Esophagus squamous epithelium (tissue), 5 donors: Measurements from ENCODE around the gene UNC79. TPM values are rescaled to one million over a fixed set of nuclear protein-coding genes. Genes with fewer than 3 reads are reported as not detected.

ENCODE experiments used
- DNase-seq: peaks from one replicate; lab custom pipeline; 2025; lab: John Stamatoyannopoulos, UW
- H3K27ac ChIP-seq, 4 donors: fragments of 200-600 bp; sonication (generic); one replicate each; pipeline ENCODE4 v1.5.1; 2016 to 2019; ENCODE audit warnings: mild to moderate bottlenecking in 1 of 4
- H3K27me3 ChIP-seq, 4 donors: fragments of 200-600 bp; sonication (generic); 1 replicate in 3 of 4; 2 replicates in 1 of 4; pipeline versions ENCODE4 v1.5.1 to v1.6.0; 2017 to 2021; ENCODE audit warnings: antibody characterized with exemption in 1 of 4
- H3K36me3 ChIP-seq, 3 donors: fragments of 200-600 bp; sonication (generic); one replicate each; pipeline ENCODE4 v1.5.1; 2016 to 2019
- H3K4me1 ChIP-seq, 3 donors: fragments of 200-600 bp; sonication (generic); one replicate each; pipeline ENCODE4 v1.5.1; 2017 to 2019
- H3K4me3 ChIP-seq, 4 donors: fragments of 200-600 bp; sonication (generic); 1 replicate in 3 of 4; 2 replicates in 1 of 4; pipeline ENCODE4 v1.5.1; 2016 to 2019; ENCODE audit warnings: mild to moderate bottlenecking in 2 of 4, moderate library complexity in 1 of 4
- H3K9me3 ChIP-seq, 3 donors: fragments of 200-600 bp; sonication (generic); one replicate each; pipeline ENCODE4 v1.5.1; 2016 to 2019
- POLR2A ChIP-seq, 4 donors: fragments of 450-650 bp; IDR thresholded peaks; one replicate each; pipeline ENCODE4 v1.6.1; 2017; ENCODE audit warnings: antibody characterized with exemption in 4 of 4, mild to moderate bottlenecking in 4 of 4, moderate library complexity in 3 of 4
- WGBS, 2 donors: methylation state at CpG; one replicate each; pipeline ENCODE4 v1.1.5; 2018; 5-methylcytosine and 5-hydroxymethylcytosine counted together
- intact Hi-C: fragments of 100-400 bp; cut with DNase I; formaldehyde crosslinking; loops from one replicate; pipeline ENCODE4 v1.15.0; 2022
- total RNA-seq, 4 donors: library from RNA; depleted of rRNA; stranded (reverse); fragments of >200 nt; gene quantifications; one replicate each; pipeline ENCODE4 v1.1.0, GENCODE V29; 2016
- TF ChIP-seq, protein P1 (sequence below), 6 experiments: fragments of 450-650 bp in 4 of 6; fragments of 200-600 bp in 2 of 6; sonication (generic) in 2 of 6; IDR thresholded peaks; one replicate each; pipeline ENCODE4 v1.5.1; 2016 to 2019; ENCODE audit warnings: antibody characterized with exemption in 6 of 6, mild to moderate bottlenecking in 4 of 6, moderate library complexity in 4 of 6
- donor health status: DM: yes; HTN: yes; CAD: no.

The UNC79 gene
- total RNA-seq, 4 donors from 2014 or later: under 0.01 TPM; not detected in 3

DNA sequence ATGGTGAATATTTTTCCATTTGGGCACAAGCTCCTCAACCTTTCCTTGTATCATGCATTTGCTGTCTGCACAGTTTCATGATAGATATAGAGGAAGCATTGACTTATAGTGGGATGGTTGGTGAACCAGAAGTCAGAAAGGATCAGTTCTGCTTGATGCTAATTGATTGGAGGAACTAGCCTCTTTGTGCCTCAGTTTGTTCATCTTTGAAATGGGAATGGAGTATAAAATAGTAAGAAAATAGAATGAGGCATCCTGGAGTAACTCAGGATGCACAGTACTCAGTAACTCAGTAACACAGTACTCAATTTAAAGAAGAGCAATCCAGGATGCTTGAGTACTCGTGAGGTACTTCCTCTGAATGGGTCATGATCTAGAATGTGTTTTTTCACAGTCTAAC, 109.5 kb downstream of the UNC79 start:
- no peak for DNase-seq
- Histone ChIP-seq H3K27ac (no peak overlapping the region), H3K9me3 (no peaks in the 10 kb centered on the region), H3K4me3 (no peak overlapping the region), H3K36me3 (no peaks in the 10 kb centered on the region), H3K4me1 (no peaks in the 10 kb centered on the region), H3K27me3 (no peaks in the 10 kb centered on the region)
- no peak for TF ChIP-seq POLR2A (IDR thresholded peaks at IDR 0.05)
- TF ChIP-seq, protein P1, sequence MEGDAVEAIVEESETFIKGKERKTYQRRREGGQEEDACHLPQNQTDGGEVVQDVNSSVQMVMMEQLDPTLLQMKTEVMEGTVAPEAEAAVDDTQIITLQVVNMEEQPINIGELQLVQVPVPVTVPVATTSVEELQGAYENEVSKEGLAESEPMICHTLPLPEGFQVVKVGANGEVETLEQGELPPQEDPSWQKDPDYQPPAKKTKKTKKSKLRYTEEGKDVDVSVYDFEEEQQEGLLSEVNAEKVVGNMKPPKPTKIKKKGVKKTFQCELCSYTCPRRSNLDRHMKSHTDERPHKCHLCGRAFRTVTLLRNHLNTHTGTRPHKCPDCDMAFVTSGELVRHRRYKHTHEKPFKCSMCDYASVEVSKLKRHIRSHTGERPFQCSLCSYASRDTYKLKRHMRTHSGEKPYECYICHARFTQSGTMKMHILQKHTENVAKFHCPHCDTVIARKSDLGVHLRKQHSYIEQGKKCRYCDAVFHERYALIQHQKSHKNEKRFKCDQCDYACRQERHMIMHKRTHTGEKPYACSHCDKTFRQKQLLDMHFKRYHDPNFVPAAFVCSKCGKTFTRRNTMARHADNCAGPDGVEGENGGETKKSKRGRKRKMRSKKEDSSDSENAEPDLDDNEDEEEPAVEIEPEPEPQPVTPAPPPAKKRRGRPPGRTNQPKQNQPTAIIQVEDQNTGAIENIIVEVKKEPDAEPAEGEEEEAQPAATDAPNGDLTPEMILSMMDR (IDR thresholded peaks at IDR 0.05): no peak
- WGBS, 2 donors: 31 to 39% methylated on average over 1 of the region's 1 CpG
- intact Hi-C loops: no loop called here

GRCh38 chr14:93543766-93544165, 113.0 kb downstream of the UNC79 start:
- Histone ChIP-seq H3K27ac (no peak overlapping the region), H3K36me3 (no peaks in the 10 kb centered on the region), H3K4me1 (no peaks in the 10 kb centered on the region), H3K9me3 (no peaks in the 10 kb centered on the region), H3K4me3 (no peak overlapping the region), H3K27me3 (peaks cover 0 to 3% (median 0%) of the 10 kb centered on the region in 4 donors)
- intact Hi-C loops: no loop called here
- no peak for TF ChIP-seq POLR2A (IDR thresholded peaks at IDR 0.05)
- TF ChIP-seq, protein P1 (IDR thresholded peaks at IDR 0.05): peak in 2 of 6 experiments; percentile 9 to 25
- DNase-seq: no peak

DNA sequence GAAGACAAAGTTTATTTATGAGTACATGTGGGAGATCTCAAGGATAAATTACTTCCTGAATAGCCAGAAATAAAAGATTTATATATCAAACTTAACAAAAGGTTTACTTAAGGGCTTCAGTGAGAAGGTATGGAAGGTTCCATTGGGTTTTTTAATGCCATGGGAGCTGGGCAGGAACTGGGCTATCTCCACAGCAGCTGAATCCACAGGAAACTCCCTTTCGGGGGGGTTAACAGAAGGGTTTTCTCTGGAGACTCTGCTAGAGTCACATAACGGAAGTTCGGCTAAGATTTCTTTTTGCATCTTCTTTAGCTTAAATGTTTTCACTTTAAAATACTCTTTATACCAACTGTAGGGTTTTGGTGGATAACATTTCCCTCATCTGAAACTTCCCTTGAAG, 113.5 kb downstream of the UNC79 start:
- Histone ChIP-seq H3K27ac (no peak overlapping the region), H3K4me3 (no peak overlapping the region), H3K9me3 (no peaks in the 10 kb centered on the region), H3K27me3 (peaks cover 0 to 3% (median 0%) of the 10 kb centered on the region in 4 donors), H3K4me1 (no peaks in the 10 kb centered on the region), H3K36me3 (no peaks in the 10 kb centered on the region)
- no peak for TF ChIP-seq POLR2A (IDR thresholded peaks at IDR 0.05)
- TF ChIP-seq, protein P1 (IDR thresholded peaks at IDR 0.05): no peak
- no peak for DNase-seq
- WGBS, 2 donors: 23 to 62% methylated on average over 3 of the region's 3 CpGs
- intact Hi-C loops: no loop called here

DNA sequence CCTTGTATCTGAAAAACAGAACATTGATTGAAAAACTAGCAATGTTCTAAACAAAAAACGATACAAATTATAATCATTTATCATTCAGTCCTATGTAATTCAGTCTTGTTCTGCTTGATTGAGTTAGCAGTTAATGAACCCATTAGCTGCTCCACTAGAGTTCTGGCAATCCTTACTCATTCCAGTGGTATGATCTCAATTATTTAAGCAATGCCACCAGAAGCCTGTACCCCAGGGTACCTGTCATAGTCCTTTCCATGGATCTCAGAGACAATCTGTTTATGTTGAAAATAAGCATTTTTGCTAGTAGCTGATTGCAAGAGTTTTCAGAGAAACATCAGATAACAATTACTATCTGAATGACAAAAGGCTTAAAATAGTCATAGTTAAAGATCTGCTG, 115.9 kb downstream of the UNC79 start:
- Histone ChIP-seq H3K27ac (no peak overlapping the region), H3K9me3 (no peaks in the 10 kb centered on the region), H3K4me1 (no peaks in the 10 kb centered on the region), H3K36me3 (no peaks in the 10 kb centered on the region), H3K4me3 (no peak overlapping the region), H3K27me3 (peaks cover 0 to 3% (median 0%) of the 10 kb centered on the region in 4 donors)
- 25 to 44% methylated on average over 1 of the region's 1 CpG for WGBS, 2 donors
- DNase-seq: no peak
- TF ChIP-seq POLR2A (IDR thresholded peaks at IDR 0.05): no peak
- TF ChIP-seq, protein P1 (IDR thresholded peaks at IDR 0.05): no peak
- intact Hi-C loops: no loop called here

DNA sequence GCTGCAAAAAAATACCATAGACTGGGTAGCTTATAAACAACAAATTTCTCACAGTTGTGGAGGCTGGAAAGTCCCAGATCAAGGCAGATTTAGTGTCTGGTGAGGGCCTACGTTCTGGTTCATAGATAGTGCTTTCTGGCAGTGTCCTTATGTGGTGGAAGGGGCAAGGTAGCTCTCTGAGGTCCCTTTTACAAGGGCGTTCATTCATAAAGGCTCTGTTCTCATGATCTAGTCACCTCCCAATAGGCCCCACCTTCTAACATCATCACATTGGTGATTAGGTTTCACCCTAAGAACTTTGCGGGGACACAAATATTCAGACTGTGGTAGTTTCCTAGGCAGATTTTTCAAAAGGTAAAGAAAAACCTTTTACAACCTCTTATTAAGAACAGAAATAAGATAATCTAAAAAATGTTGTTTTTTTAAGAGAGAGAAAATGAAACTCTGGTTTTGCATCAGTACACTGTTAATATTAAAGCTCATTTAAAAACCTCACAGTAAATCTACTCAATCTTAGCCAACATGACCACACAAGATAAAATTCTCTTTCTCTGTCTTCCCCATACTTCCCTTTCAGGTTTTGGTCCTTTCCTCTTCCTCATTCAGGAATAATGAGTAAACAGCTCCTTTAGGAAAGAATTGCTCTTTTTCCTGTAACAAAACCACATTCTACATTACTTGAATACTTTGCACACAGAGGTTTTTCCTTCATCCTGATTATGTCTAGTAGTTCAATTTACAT, 117.5 kb downstream of the UNC79 start:
- intact Hi-C loops: no loop called here
- peaks cover 0 to 3% (median 0%) of the 10 kb centered on the region in 4 donors for H3K27me3 ChIP-seq

More for the DNA sequence above, 117.5 kb downstream of the UNC79 start:
- WGBS, 2 donors: 63 to 64% methylated on average over 3 of the region's 3 CpGs
- no peak overlapping the region for H3K4me3 ChIP-seq
- no peaks in the 10 kb centered on the region for H3K9me3 ChIP-seq
- no peak for DNase-seq
- TF ChIP-seq POLR2A (IDR thresholded peaks at IDR 0.05): no peak
- TF ChIP-seq, protein P1 (IDR thresholded peaks at IDR 0.05): no peak
- H3K27ac ChIP-seq: no peak overlapping the region
- no peaks in the 10 kb centered on the region for H3K4me1 ChIP-seq
- H3K36me3 ChIP-seq: no peaks in the 10 kb centered on the region
